Measurements from ENCODE around the gene CALHM1.
"Not testable (repeated sequence)": the region's sequence is repeated elsewhere in the genome, so short reads cannot be mapped to it uniquely, and the experiment has no call there.

CALHM1 gene, protein sequence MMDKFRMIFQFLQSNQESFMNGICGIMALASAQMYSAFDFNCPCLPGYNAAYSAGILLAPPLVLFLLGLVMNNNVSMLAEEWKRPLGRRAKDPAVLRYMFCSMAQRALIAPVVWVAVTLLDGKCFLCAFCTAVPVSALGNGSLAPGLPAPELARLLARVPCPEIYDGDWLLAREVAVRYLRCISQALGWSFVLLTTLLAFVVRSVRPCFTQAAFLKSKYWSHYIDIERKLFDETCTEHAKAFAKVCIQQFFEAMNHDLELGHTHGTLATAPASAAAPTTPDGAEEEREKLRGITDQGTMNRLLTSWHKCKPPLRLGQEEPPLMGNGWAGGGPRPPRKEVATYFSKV

DNA sequence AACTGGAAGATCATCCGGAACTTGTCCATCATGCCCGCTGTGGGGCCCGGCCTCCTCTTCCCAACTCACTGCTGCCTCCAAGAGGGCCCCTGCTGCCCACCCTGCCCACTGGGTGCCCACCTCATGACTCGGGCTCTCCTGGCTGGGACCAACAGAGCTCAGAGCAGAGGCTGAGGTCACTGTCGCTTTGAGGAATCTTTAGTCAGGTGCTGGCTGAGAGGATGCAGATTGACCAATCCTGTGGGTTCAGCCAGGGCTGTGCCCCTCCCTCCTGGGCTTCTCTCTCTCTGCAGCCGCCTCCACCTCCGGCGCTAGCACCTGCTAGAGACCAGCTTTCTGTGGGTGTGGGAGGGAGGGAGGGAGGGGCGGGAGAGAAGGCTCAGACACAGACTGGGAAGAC lies at the start of gene CALHM1:
Gene CALHM1 (minus strand): TSS at position 181 of the 400 bp plus-strand sequence. CDS start 149 bp downstream, at position 32.
- DNase-seq (ENCODE audit: low spot score): peak; percentile 79

DNA sequence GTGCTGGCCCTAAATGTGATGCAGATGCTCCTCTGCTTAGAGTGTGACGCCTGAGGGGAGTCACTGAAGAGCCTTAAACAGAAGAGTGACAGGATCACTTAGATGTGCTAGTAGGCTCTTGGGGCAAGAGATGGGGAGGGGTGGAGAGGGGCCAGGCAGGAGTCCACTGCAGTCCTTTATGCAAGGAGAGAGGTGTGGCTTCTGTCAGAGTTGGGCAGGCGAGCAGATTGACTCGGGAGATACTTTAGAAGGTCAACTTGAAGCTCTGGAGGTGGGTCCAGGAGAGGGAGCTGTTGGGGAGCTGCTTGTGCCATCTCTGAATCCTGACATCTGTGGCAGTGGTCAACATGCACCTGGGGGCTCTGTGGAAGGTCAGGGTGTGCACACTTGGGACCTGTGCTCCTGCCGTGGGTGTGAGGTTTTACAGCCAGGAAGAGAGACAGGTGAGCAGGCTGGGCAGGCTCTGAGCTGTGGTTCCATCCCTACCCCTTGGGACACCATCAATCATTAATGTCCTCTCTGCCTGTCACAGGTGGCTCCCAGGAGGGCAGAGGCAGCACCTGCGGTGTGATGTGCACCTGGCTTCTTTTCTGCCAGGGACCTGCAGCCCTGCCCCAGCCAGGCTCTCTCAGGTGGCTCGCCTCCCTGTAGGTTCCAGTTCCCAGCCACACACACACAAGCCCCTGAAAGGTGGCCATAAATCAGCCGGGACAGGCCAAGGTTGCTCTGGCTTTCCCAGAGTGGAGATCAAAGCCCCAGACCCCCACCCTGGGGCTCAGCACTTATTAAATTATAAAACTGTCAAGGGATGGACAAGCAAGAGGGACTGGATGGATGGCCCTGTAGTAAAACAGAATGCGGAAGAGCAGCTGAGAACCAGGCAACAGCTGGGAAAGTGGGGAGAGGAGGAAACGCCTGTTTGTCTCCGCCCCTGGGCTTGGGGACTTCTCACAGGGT lies 48.8 kb upstream of the CALHM1 start:
- DNase-seq (ENCODE audit: low spot score): peak; percentile 80

DNA sequence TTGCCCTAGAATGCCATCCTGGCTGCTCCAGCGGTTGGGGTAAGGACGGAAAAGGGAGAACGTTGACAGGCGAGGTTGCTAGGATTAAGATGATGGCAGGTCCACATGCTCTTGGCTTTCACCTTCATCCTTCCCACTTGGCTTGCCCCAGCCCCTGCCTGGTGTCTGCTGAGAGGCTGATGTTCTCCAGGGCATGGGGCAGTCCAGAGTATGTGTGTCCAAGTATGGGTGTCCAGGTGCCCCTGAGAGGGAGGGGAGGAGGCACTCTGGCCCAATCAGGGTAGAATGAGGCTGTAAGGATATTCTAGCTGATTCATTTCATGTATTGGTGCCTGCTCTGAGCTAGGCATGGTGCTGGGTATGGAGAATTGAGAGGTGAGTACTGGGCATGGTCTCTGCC lies 47.4 kb upstream of the CALHM1 start:
- DNase-seq (ENCODE audit: low spot score): no peak

DNA sequence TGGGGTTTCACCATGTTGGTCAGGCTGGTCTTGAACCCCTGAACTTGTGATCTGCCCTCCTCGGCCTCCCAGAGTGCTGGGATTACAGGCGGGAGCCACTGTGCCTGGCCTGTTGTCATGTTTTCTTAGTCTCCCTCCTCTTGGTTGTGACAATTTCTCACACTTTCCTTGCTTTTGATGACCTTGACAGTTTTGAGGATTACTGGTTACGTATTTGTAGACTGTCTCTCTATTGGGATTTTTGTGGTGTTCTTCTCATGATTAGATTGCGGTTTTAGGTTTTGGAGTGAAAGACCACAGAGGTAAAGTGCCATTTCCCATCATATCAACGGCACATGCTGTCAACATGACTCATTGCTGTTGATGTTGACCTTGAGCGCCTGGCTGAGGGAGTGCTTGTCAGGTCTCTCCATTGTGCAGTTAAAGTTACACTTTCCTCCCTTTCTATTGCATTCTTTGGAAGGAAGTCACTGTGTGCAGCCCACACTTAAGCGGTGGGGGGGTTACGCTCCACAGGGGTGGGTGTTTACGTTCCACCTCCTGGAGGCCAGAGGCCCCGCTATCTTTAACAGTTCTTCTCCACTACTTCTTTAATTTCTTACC lies 45.6 kb upstream of the CALHM1 start:
- peak; percentile 94 for DNase-seq (ENCODE audit: low spot score)

DNA sequence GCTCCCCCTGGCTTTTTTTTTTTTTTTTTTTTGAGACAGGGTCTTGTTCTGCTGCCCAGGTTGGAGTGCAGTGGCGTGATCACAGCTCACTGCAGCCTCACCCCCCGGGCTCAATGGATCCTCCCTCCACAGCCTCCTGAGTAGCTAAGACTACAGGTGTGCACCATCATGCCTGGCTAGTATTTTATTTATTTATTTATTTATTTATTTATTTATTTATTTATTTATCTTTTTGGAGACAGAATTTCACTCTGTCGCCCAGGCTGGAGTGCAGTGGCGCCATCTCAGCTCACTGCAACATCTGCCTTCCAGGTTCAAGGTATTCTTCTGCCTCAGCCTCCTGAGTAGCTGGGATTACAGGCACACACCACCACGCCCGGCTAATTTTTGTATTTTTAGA lies 45.1 kb upstream of the CALHM1 start:
- DNase-seq (ENCODE audit: low spot score): not testable (repeated sequence)

DNA sequence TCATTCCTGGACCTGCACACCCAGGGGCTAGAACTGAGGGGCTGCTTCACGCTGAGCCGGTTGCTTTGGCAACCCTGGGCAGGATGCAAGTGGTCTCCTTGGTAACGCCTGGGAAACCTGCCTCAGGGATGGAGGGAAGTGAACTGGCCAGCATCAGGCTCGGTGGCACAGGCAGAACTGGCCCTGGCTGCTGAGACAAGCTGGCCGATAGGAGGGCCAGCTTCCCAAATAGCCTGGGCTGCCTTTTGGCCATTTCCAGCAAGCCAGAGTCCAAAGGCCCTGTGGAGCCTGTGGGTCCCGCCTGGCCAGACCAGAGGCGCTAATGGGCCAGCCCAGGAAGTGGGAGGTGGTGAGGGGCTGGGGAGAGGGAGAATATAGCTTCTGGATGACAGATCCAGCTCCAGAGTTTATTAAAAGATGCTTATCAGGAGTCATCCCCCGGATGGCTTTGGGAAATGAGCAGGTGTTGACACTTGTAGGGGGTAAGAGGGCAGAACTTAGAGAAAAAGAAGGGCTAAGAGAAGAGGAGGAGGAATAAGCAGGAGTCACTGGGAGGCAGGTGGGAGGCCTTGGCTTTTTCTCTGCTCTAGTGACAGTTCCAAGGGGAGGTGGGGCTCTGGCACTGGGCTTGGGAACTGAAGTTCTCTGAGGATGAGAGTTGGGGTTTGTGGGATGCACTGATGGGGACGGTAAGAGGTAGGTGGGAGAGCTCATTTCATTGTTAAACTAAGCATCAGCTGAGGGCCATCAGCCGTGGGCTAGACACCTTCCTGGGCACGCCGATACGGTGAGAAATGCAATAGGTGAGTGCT lies 44.4 kb upstream of the CALHM1 start:
- no peak for DNase-seq (ENCODE audit: low spot score)

DNA sequence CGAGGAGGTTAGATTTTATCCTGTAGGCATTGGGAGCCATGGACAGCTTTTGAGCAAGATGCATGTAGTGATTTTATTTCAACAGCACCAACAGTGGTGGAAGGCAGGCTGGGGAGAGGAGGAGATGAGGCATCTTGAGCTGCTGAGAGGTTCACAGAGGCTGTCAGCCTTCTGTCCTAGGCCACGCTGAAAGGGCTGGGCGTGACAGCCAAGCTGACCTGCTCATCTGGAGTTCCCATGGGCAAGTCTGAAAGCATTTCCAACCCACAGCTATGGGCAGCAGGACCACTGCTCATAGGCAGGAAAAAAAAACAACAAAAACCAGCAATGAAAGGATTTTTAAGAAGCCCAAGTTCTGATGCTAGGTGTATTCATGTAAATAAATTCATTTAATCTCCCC lies 42.5 kb upstream of the CALHM1 start:
- no peak for DNase-seq (ENCODE audit: low spot score)

DNA sequence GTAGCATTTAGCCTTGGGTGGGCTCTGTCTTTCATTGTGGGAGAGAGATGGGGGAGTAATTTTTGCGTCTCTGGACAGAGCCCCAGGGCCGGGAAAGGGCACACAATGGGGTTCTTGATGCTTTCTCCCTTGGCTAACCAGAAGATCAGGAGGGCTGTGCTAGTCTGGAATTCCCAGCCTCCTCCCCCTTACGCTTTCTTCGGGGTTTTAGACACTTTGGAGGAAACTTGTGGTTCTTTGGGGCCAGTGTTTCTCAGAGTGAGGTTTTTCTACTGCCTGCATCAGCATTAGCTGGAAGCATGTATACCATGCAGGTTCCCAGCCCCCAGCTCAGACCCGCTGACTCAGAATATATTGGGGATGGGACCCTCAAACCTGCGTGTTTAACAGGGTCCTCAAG lies 41.8 kb upstream of the CALHM1 start:
- no peak for DNase-seq (ENCODE audit: low spot score)

DNA sequence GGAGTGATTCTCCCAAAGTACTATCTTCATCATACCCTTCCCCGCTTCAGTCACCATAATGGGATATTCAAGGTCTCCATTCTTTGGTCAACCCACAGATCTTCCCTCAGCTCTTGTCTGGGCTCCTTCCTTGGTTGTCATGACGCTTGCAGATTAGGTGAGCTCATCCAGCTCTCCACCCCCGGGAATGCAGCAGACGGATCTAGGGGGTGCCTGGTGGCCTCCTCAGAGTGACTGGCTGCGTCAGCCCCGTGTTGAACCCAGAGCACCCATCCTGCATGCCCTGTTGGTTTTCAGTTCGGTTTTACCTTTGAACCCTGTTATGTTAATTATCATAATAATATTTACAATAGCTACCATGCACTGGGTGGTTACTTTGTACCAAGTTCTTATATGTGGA lies 41.2 kb upstream of the CALHM1 start:
- no peak for DNase-seq (ENCODE audit: low spot score)

DNA sequence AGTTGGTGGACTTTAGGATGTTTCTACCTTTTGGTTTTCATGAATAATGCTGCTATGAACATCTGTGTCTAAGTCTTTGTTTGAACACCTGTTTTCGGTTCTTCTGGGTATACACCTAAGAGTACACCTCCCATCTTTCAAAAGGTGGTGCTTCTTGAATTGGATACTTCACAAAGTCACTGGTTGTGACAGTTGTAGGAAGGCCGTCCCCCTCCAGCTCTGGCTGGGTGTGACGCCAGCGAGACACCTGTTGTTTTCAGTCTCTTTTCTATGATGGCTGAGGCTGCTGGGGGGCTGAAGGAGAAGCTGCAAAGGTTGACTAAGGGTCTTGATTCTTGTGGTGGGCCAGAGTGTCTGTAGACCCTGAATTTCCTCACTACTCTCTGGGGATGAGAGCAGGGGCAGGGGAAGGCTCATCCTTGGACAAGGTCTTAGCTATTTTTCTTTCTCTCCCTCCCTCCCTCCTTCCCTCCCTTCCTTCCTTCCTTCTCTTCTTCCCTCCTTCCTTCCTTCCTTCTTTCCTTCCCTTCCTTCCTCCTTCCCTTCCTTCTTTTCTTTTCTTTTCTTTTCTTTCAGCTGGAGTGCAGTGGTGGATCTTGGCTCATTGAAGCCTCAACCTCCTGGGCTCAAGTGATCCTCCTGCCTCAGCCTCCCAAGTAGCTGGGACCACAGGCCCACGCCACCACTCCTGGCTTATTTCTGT lies 40.4 kb upstream of the CALHM1 start:
- no peak for DNase-seq (ENCODE audit: low spot score)

DNA sequence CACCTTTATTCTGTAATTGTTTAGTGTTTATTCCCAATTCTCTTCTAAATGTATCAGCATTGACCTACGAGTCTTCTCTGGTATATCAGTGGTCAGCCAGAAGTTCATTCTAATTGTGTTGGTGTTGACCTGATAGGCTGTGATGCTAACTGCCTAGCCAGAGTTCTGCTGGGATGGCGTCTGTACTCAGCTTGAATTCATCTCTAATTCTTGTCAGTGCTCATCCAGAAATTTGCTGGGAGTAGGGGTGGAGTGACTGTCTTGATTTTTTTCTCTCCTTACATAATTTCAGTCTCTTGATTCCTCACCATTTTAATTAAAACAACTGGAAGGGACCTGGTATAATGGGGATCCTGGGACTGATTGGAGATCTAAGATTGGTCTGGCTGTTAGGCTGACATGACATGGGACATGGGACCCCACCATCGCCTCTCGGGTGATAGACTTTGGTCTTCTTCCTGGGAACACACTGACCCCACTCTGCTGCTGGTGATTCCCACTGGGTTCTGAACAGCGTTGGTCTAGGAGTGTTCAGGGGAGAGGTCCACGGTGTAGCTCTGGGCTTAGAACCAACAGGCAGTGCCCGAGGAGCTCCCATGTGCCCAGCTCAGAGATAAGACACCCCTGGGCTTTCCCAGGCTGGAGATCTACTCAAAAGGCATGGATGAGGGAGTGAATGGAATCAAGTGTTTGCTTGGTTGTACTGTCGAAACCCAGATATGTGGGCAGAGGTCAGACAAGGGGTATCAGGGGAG lies 38.6 kb upstream of the CALHM1 start:
- no peak for DNase-seq (ENCODE audit: low spot score)

DNA sequence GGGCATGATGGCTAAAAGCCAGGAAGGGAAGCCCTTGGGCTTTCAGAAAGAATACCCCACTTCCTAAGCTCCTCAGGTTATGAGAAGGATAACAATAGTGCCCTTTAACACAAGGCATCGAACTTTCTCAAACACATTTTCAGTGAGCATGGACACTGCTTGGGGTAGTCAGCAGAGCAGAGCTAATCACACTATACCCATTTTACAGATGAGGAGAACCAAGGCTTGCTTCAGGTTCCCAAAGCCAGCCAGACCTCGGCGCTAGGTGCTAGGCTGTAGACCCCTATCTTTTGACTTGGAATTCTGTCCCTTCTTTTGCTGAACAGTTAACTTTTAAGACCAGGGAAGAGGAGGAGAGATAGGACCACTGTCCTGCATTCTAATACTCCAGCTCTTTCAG lies 36.6 kb upstream of the CALHM1 start:
- no peak for DNase-seq (ENCODE audit: low spot score)

DNA sequence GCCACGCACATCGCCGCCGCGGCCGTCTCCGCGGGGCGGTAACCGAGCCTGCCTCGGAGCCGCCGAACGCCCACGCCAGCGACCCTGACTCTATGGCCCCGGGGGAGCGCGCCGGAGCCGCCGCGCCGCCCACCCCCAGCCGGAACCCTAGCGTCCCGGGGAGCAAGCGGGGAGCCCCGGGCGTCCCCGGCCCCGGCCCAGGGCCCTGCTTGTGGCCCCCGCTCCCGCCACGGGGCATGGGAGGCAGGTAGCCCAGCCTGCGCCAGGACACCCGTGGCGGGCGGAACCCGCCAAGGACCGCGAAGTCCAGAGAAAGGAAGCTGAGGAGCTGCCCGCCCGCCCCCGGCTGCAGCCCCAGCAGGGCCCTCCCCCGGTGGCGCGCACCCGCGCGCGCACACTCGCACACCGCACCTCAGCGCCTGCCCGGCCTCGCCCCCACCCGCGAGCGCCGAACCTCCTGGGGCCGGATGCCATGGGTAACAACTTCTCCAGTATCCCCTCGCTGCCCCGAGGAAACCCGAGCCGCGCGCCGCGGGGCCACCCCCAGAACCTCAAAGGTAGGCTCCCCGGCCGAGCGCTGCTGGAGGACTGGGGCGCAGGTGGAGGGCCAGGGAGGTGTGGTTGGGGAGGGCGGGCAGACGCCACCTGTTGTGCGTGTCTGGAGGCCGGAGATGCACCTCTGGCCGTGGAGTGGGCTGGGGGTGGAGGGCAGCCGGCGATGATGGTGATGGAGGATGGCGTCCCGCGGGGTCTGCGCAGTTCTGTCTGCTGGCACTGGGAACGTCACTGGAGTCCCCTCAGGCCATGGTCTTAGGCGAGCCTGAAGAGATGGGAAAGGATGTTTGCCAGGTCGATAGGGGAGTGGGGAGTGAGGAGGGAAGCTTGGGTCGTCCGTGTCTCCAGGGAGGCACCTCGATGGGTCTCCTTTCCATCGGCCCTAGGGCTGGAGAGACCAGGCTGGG lies 35.5 kb upstream of the CALHM1 start:
- DNase-seq (ENCODE audit: low spot score): no peak

DNA sequence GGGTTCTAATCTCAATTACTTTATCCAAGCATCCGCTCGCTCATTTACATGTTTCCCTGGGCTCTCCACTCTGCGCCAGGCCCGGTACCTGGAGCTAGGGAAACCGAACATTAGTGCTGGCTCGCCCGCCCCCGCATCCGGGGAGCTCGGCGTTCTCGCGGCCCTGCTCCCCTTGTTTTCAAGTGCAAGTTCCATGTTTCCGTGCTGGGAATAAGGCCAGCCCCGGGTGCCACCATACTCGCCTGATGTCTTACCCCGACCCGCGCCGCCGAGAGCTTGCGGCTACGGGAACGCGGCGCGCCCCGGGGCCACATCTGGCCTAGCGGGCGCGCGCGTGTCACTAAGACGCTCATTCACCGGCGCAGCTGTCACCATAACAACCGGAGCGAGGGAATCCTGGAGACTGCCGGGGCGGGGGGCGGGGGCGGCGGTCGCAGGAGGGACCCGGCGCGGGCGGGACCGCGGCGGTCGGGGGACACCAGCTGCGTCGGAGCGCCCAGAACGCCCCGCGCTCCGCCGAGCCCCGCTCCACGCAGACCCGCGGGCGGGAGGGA lies 34.7 kb upstream of the CALHM1 start, which contains the start of gene NEURL1:
Gene NEURL1 (plus strand): TSS at position 344 of the 554 bp plus-strand sequence. CDS start 683 bp downstream, outside the sequence.
- DNase-seq (ENCODE audit: low spot score): peak; percentile 12

DNA sequence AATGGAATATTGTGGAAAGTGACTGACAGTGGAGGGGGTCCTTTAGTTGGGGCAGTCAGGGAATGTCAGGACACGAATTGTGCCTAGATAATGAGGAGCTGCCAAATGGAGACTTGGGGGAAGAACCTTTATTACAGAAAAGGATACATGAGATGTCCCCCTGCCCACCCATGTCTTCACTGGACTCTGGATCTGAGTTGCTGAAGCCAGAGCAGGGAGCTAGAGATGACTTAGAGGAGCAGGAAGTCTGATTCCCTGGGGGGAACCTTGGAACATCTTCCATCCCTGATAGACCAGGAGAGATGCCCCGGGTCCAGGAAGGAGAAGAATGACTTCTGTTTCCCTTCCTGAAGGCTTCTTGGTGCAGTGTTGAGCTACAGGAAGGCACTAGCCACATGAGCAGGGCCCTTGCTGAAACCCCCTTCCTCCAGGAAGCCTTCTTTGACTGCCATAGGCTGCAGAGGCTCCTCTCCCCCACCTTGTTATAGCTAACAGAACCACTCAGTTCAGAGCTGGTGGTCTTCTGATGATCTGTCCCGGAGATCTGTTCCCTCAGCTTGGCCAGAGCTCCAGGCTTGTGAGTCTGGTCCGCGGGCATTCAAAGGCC lies 34.1 kb upstream of the CALHM1 start:
- DNase-seq (ENCODE audit: low spot score): no peak

DNA sequence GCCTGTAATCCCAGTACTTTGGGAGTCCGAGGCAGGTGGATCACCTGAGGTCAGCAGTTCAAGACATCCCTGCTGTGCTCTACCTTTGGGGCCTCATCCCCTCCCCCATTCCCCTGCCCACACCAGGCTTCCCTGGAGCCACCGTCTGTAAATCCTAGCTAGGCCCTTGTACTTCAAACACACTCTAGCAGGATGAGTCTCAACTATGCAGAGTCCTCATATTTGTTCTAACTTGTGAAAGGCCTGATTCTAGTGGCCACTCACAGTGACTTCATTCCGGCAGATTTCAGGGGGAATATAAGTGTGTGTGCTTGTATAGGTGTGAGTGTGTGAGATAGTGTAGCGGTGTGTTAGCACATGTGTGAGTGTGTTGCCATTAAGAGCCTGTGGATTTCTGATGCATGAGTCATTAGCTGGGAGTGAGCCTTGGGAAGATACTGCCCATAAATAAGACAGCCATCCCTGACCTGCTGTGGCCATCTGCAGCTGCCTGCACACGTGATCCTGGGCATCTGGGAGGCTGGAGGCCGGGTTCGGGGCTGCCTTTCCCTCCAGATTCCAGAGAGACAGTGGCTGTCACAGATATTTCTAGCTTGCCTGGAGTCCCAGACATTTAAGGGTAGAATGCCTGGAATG lies 33.1 kb upstream of the CALHM1 start:
- DNase-seq (ENCODE audit: low spot score): peak; percentile 95

DNA sequence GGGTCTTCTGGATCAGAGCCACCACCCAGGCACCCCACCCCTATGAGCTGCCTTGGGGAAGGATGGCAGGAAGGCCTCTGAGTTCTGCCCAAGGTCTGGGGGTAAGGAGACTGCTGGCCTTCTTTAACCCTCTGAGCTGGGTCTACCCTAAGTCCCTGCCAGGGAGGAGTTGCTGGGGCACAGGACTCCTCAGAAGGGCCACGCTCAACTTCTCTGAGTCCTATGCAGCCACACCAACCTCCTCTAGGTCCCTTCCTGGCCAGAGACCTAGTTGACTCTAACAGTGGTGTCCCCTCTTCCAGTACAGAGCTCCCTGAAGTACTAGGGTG lies 32.2 kb upstream of the CALHM1 start:
- DNase-seq (ENCODE audit: low spot score): no peak

DNA sequence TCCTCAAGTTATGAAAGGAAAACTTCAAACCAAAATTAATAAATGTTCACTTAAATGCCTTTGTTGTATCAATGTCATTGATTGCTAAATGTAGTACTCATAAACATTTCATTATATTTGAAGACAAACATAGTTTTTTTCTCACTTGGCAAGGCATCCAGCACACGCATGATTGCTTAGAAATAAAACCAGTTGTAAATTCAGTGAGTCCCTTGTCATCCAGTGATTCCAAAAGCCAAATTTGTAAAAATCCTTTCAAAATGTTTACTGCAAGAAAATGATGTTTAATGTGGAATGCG lies 28.7 kb upstream of the CALHM1 start:
- no peak for DNase-seq (ENCODE audit: low spot score)

All from SW480 (cell line).